ENCODE data around the gene FOXF1. TPM values are rescaled to one million over a fixed set of nuclear protein-coding genes. Genes with fewer than 3 reads are reported as not detected.

Gene FOXF1
- total and polyA plus RNA-seq, 4 donors, result 0.56 to 1.2 (median 0.89) TPM

- Histone ChIP-seq H3K9me3 (ENCODE audit: control insufficient read depth in 4 of 4, low read length in 3 of 4) (no peaks in the 10 kb centered on the region), H3K36me3 (ENCODE audit: control insufficient read depth in 4 of 4, insufficient read depth in 3 of 4, low read depth in 1 of 4, low read length in 3 of 4) (no peaks in the 10 kb centered on the region), H3K27me3 (ENCODE audit: control insufficient read depth in 4 of 4, insufficient read depth in 4 of 4, low read length in 3 of 4) (peaks cover 9 to 29% (median 18%) of the 10 kb centered on the region in 4 donors), H3K9ac (ENCODE audit: low read depth in 1 of 2, low read length in 2 of 2) (no peak overlapping the region), H3K27ac (ENCODE audit: low read depth in 1 of 2, low read length in 2 of 2) (peak overlapping the region; percentile 62 to 75), H3K4me1 (ENCODE audit: control insufficient read depth in 4 of 4, insufficient read depth in 4 of 4, low read length in 3 of 4) (peaks cover 18 to 44% (median 24%) of the 10 kb centered on the region in 4 donors), H3K4me3 (ENCODE audit: low read depth in 1 of 3, low read length in 3 of 3) (peak overlapping the region; percentile 53 to 64 (median 61))
- TF ChIP-seq RAD21 (IDR thresholded peaks at IDR 0.05), result peak in 1 of 2 donors; percentile 11
- no peak for TF ChIP-seq TAF1 (conservative IDR thresholded peaks at IDR 0.05)
- DNase-seq (ENCODE audit: low spot score), result no peak
- 1% methylated on average over 79 of the region's 79 CpGs for WGBS
These were observed 1.2 kb upstream of the FOXF1 start for GRCh38 chr16:86508947-86509758.

- Histone ChIP-seq H3K9ac (ENCODE audit: low read depth in 1 of 2, low read length in 2 of 2) (no peak overlapping the region), H3K4me1 (ENCODE audit: control insufficient read depth in 4 of 4, insufficient read depth in 4 of 4, low read length in 3 of 4) (peaks cover 18 to 44% (median 24%) of the 10 kb centered on the region in 4 donors), H3K9me3 (ENCODE audit: control insufficient read depth in 4 of 4, low read length in 3 of 4) (no peaks in the 10 kb centered on the region), H3K27me3 (ENCODE audit: control insufficient read depth in 4 of 4, insufficient read depth in 4 of 4, low read length in 3 of 4) (peaks cover 6 to 29% (median 14%) of the 10 kb centered on the region in 4 donors), H3K27ac (ENCODE audit: low read depth in 1 of 2, low read length in 2 of 2) (peak overlapping the region; percentile 62 to 75), H3K4me3 (ENCODE audit: low read depth in 1 of 3, low read length in 3 of 3) (peak overlapping the region in 2 of 3 donors; percentile 53 to 61), H3K36me3 (ENCODE audit: control insufficient read depth in 4 of 4, insufficient read depth in 3 of 4, low read depth in 1 of 4, low read length in 3 of 4) (no peaks in the 10 kb centered on the region)
- TF ChIP-seq EGR1 (IDR thresholded peaks at IDR 0.05; ENCODE audit: low read depth in 2 of 2) (no peak), JUND (IDR thresholded peaks at IDR 0.05) (no peak), GABPA (IDR thresholded peaks at IDR 0.05 in 1 of 2, conservative IDR thresholded peaks at IDR 0.05 in 1 of 2) (no peak), FOXA1 (IDR thresholded peaks at IDR 0.05) (no peak), HNF4G (IDR thresholded peaks at IDR 0.05) (no peak), NR2F2 (IDR thresholded peaks at IDR 0.05) (no peak), RXRA (IDR thresholded peaks at IDR 0.05) (no peak)
- WGBS, result under 1% methylated on average over 84 of the region's 84 CpGs
- DNase-seq (ENCODE audit: low spot score), result no peak
These were observed 415 bp upstream of the FOXF1 start for GRCh38 chr16:86509759-86510464.

- Histone ChIP-seq H3K4me3 (ENCODE audit: low read depth in 1 of 3, low read length in 3 of 3) (peak overlapping the region in 1 of 3 donors; percentile 53), H3K9me3 (ENCODE audit: control insufficient read depth in 4 of 4, low read length in 3 of 4) (no peaks in the 10 kb centered on the region), H3K36me3 (ENCODE audit: control insufficient read depth in 4 of 4, insufficient read depth in 3 of 4, low read depth in 1 of 4, low read length in 3 of 4) (no peaks in the 10 kb centered on the region), H3K27ac (ENCODE audit: low read depth in 1 of 2, low read length in 2 of 2) (peak overlapping the region; percentile 69 to 71), H3K27me3 (ENCODE audit: control insufficient read depth in 4 of 4, insufficient read depth in 4 of 4, low read length in 3 of 4) (peaks cover 4 to 31% (median 13%) of the 10 kb centered on the region in 4 donors), H3K4me1 (ENCODE audit: control insufficient read depth in 4 of 4, insufficient read depth in 4 of 4, low read length in 3 of 4) (peaks cover 14 to 47% (median 22%) of the 10 kb centered on the region in 4 donors), H3K9ac (ENCODE audit: low read depth in 1 of 2, low read length in 2 of 2) (no peak overlapping the region)
- DNase-seq (ENCODE audit: low spot score), result no peak
- 13% methylated on average over 44 of the region's 44 CpGs for WGBS
- TF ChIP-seq ATF3 (IDR thresholded peaks at IDR 0.05) (no peak), EGR1 (IDR thresholded peaks at IDR 0.05; ENCODE audit: low read depth in 2 of 2) (no peak), RAD21 (IDR thresholded peaks at IDR 0.05) (no peak), HNF4A (conservative IDR thresholded peaks at IDR 0.05) (no peak), ZBTB33 (IDR thresholded peaks at IDR 0.05) (no peak), SP1 (IDR thresholded peaks at IDR 0.05) (no peak), MAX (IDR thresholded peaks at IDR 0.05) (no peak), JUND (IDR thresholded peaks at IDR 0.05) (no peak), CTCF (IDR thresholded peaks at IDR 0.05; ENCODE audit: low read depth, low read length, missing input control) (no peak), RXRA (IDR thresholded peaks at IDR 0.05) (no peak), HNF4G (IDR thresholded peaks at IDR 0.05) (no peak), YY1 (IDR thresholded peaks at IDR 0.05) (no peak)
These were observed 1.2 kb downstream of the FOXF1 start for GRCh38 chr16:86511317-86512161.

Measured in liver (tissue), 9 donors.